ENCODE data around the gene ZNF552.

ZNF552 gene

GRCh38 chr19:57771417-57771816 is 43.3 kb downstream of the ZNF552 start:
- DNase-seq, result no peak

- peak; percentile 72 for DNase-seq
Measured at GRCh38 chr19:57769345-57770131, 45.2 kb downstream of the ZNF552 start, which contains the start of gene ZNF586. Gene ZNF586 (plus strand): TSS chr19:57769676. CDS start chr19:57769843, 167 bp downstream.

GRCh38 chr19:57759096-57759495 is 55.6 kb downstream of the ZNF552 start:
- no peak for DNase-seq

GRCh38 chr19:57757941-57758340 is 56.8 kb downstream of the ZNF552 start:
- DNase-seq, result no peak

Data from GDM1 (cell line).